CD1c-positive myeloid dendritic cell (primary cell): ENCODE data around the gene LRPPRC.
"Not testable (repeated sequence)": the region's sequence is repeated elsewhere in the genome, so short reads cannot be mapped to it uniquely, and the experiment has no call there.

Experiments used
- DNase-seq: peaks from one replicate; pipeline ENCODE4 v3.0.0-alpha.2; 2016; ENCODE audit errors: extremely low spot score

LRPPRC gene

DNA sequence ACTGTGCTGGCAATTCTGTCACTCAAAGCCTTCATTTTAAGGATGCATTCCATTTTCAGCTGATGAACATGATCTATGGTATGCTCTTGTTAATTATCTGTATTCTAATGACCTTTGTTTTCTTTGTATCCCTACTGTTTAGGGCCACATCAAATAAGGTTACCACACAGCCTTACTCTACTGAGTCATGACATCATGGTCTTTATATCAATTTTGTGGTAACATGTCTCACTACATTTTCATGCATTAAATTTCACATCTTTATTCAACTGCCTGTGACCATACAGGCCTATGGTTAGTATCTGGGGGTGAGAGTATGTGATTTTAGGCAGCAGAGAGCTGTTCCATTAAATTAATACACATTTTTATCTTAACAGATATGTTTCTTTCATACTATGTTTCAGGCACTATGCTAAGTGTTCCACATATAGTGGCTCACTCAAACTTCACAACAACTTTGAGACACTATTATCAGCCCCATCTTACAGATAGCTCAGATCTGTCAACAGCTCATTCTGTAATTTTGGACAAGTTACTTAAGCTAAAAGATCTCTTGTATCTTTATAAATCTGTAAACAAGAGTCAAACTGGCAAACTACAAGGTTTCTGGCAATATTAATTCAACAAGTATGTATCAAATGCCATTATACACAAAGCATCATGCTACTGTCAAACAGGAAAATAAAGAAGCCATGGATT is 18.0 kb downstream of the LRPPRC start:
- DNase-seq = no peak

DNA sequence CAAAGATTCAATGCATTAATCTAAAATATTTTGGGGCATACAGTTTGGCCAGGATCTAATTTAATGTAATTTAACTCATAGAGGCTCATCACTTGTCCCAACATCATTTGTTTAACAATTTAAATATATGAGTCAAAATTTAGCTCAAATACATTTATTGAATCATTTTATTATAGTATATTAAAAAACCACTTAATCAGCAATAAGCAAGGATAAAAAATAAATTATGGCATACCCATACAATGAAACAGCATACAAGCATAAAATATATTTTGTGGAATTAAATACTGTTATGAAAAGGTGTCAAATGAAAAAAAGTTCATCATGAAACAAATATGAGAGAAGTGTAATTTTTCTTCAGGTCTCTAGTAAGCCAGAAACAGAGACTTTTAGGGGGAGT is 34.9 kb downstream of the LRPPRC start:
- no peak for DNase-seq

DNA sequence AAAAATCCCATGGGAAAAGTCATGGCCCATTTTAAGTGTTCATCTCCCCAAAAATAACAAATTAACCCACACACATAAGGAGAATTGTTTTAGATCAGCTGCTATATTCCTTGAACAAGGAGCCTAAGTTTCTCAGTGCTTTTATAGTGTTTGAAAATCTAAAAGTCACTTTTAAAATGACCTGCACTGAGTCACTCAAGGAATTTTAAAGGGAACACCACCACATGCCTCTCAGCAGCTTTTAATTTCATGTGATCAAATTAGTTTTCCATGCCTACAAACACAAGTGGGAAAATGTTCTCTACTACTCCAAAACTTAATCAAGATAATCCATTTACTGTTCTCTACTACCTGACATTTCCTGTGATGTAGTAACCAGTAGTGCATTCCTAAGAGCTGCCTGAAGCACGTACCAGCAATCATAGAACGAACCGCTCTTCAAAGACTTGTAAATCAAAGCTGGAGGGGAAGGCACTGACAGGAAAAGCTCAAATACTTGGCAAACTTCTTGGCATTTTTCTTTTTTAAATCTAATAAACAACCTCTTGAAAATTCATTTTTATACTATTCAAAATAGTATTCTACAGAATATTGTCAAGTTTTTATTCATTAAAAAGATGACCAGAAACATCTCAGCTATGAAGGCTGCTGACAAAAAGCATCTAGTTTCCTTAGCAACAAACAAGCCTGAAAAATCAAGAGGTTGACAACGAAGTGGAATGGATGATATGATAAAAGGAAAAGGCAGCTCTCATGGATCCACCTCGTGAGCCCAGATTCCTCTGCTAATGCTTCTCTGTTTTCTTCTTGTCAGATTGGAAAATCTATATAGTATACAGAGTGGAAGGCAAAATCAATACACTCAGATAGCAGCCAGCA is 37.2 kb downstream of the LRPPRC start:
- DNase-seq = no peak

DNA sequence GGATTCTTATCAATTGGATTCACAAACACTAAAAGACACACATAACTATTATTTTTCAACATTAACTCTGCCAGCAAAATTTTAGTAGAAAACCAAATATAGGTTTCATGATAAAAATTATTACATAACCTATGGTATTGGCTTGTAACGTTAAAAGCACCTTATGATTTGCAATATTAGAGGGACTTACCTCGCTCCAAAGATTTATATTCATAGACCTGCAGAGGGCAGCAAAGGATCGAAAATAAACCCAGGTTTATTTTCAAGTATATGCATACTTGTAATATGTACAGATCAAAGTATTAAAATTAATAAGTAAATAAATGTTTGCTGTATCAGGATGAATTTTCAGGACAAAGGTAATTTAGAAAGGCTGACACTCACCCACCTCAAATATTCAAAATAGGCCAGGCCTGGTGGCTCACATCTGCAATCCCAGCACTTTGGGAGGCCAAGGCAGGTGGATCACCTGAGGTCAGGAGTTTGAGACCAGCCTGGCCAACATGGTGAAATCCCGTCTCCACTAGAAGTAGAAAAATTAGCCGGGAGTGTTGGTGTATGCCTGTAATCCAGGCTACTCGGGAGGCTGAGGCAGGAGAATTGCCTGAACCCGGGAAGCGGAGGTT is 45.3 kb downstream of the LRPPRC start:
- peak; percentile 13 for DNase-seq

DNA sequence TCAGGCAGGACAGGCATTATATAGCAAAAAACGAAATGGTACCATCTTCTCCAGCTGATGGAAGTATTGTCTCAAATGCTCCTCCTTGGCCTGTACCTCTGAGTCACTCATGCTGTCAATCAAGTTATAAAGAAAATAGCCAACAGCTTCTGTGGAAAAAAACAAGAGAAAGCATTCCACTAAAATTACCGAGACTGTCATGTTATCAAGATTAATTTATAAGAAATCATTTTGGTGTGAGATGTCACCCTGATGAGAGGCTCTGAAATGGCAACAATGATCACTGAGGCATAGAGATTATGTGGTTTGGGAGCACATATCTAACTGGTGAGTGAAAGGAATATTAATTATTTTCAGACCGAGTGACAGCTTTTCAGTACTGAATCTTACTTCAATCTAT is 47.4 kb downstream of the LRPPRC start:
- no peak for DNase-seq

DNA sequence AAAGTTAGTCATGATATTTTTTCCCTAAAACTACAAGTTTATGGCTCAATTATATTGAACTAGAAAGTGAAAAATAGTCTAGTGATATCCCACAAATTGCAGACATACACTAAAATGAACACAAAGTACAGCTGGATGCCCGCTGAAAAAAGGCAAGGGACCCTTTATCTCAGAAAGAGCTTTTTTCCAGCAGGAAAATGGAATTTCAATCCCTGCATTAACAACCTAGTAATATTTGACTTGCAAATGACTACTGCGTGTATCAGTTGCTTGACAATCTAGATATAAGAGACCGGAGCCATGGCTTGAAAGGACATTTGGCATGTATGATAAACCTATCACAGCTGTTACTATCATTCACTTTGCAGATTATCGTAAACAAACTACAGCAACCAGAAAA is 49.1 kb downstream of the LRPPRC start:
- no peak for DNase-seq

DNA sequence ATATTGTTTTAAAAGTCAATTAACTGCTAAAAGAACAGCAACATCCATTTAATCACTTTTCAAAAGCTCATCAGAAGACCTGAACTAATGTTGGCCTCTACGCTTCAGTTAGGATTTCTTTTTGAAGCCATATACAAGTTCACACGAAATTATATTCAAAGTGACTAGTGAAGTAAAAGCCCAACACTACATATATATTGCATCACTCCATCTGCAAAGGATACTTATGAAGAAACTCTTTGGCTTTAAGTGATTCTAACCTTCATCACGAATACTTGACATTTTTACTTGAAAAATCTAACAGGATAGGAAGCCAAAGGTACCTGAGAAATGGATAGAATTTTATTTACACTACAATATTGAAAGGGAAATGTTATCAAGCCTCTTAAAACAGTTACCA is 50.4 kb downstream of the LRPPRC start:
- DNase-seq = no peak

DNA sequence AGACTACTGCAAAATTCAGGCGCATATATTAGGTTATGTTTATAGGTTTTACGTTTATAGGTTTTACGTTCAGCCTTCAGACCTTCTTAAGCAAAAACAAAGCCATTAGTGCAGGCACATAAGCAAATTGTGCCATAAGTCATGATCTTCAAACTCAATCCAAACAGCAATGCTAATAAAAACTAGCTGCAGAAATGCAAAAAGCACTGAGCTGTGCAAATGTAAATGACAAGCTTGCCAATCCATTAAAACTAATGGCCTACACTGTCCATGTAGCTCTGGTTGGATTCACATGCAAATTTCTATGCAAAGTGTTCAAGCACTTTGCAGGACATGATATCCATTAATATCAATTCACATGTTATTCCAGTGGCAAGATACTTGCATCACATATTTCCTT is 50.9 kb downstream of the LRPPRC start:
- DNase-seq = no peak

DNA sequence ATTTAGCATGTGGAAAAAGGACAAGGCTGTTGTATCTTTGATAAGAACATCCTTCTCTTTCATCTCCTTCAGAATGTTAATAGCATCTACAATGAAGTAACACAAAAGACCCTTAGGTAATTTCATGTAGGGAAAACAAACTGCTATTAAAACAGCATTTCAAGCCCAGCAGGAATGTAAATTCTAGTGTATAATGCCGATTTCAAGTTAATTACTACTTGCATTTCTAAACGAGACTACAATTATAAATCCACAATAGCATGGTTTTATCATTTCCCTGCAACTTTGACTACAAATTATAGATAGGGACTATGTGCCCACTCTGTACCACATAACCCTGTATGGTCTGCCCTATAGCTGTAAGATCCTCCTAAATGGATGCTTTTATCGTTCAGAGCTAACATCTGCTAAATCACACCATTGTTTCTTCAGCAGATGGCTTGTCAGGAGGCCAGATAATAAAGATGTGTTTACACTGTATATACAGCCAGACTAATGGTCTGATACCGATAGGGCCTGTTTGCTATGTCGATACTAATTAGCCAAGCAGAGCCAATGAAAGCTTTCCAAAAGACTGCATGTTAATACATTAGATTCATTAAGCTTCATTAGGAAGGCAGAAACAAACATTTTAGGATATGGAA is 51.9 kb downstream of the LRPPRC start:
- no peak for DNase-seq

DNA sequence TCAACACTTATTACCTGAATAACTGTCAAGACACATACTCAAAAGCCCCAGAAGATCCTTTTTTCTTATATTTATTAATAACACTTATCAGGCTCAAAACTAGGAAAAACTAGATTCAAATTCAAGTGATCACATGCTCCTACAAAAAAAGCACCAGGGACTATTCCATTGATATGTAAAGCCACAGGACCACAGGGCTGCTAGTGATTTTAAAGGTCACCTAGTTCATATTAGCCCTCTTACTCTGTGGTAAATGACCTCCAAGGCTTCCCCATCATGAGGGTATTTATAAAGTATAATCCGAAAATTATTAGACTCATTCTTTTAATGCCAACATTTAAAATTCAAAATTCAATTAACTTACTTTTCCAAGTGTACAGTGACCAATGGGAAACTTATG is 52.5 kb downstream of the LRPPRC start:
- DNase-seq = no peak

DNA sequence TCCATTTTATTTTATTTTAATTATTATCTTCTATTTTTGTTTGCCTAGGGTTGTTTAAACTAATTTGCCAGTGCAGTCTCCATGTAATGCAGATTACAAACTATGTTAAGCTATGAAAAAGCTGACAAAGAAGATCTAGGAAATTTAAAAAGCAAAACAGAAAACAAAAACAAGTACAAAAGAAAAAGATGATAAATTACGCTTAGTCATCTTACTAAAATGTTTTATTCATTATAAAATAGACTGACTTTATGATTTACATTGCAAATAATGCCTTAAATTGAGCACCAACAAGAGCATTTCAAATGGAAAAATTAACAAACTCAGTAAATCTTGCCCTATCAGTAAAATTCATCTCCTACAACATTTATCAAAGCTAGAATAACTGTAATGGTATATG is 52.9 kb downstream of the LRPPRC start:
- DNase-seq = no peak

DNA sequence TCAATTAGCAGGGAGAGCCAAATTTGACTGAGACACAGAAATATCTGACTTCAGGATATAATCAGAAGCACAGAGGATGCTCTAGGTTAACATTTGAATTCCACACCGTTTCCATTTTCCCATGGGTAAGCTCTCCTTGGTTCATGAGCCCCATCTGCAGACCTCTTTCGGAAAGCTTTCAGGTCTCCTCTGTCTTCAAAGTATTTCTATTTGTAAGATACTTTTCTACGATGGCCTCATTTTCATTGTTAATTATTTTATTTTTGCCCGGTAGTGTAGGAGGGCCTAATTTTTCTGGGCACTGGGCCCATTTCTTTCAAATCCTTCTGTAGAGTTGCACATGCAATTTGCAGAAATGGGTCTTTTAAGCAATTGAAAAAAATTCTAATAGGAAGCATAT is 53.8 kb downstream of the LRPPRC start:
- no peak for DNase-seq

DNA sequence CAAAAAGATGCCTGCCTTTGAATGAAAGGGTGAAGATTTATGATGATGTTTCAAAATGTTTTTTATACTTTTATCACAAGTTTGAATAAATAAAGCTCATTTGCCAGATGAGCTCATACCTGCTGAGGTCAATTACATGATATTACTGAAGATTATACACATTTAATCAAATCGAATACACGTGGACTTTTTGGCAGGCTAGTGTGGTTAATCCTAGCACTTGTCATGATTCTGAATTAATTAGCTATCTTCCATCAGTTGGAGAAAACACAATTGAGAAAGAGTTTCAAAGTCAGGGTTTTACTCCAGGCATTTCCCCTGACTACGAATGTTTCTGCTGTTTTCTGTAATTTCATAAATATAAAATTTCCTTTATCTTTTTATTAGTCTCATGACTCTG is 54.4 kb downstream of the LRPPRC start:
- DNase-seq = no peak

DNA sequence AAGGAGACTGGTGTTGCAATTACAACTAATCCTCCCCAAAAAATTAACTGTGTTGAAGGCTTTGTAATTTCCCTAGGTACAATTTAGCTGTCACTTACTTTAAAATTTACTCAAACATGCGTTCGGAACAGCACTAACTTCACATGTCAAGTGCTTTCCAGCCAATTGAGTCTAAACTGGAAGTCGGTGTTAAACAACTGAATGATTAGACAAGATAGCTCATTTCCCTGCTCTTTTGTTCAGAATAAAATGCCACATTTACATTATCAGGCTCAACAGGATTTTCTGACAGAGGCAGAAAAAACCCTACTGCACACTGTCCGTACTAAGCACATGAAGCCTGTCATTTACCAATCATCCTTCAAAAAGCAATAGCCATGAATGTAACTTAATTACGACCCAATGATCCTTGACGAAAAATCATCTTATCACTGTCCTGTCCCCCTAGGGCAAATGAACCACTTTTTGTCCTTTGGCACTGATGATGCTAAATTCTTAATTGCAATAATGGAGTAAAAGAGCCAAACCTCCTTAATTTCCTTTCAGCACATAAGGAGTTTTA is 56.0 kb downstream of the LRPPRC start:
- no peak for DNase-seq

DNA sequence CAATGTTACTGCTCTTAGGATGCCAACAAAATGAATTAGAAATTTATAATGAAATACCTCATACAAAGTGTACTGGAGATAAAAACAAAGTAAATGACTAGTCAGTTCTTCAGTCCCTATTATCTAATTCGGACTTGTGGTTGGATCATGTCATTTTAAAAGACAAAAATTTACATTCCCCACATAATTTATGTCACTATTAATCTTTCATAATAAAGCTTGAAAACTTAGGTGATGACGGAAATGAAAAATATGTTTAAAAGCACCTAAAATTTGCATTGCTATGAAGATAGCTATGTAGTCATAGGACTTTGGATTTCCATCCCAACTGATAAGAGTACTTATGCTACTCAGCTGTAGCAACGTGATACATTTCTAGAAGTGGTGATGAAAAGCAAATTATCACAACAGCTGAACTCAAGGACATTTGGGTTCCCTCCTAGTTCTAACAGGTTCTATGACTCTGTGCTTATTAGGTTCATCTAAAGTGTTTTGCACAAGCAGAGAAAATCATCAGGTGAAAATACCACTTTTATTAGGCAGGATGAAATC is 58.4 kb downstream of the LRPPRC start:
- no peak for DNase-seq

DNA sequence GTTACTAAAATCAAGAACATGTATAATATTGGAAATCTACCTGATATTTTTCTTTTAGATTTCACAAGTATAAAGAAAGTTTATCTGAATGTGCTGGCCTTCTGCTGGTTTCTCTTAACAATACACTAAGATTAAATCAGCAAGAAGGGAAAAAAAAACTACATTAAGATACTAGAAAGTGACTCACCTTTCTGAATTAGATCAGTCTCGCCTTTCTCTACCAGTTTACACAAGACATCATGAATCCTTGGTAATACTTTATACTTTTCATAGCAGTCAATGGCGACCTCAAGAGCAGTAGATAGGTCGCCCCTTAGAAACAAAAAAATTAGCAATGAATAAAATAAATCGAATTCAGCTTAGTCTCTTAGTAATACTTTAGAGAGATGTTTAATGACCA is 61.2 kb downstream of the LRPPRC start:
- no peak for DNase-seq

DNA sequence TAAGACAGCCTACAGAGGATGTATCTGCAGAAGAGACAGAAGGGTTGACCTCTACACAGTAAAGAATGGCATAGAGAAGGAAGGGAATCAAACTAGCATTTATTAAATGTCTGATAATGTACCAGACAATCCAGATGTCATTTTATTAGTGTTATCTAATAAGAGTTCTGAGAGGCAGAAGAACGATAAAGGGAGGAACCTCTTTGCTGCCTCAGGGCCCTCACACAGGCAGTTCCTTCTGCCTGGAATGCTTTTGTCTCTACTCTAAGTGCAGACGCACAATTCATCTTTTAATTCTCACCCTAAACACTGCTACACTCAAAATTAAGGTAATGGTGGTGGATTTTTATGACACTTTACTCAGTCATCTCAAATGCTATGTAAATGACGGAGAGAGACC is 64.5 kb downstream of the LRPPRC start:
- DNase-seq = no peak

DNA sequence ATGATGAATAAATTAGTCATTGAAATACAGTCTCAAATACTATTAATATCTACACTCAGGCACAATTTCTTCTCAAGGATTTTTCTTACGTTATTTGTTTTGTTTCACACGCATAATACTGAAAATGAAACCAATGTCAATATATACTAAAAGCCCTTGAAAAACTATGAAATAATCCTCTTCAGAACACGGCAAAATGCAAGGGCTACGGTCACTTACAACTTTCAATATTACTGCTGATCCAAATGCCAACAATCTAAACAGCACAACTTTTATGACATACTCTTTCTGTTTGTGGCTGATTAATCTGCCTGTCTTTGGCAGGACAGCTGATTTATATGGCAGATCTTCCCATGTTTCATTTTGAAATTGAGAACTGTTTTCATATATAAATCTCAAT is 68.3 kb downstream of the LRPPRC start:
- DNase-seq = no peak

DNA sequence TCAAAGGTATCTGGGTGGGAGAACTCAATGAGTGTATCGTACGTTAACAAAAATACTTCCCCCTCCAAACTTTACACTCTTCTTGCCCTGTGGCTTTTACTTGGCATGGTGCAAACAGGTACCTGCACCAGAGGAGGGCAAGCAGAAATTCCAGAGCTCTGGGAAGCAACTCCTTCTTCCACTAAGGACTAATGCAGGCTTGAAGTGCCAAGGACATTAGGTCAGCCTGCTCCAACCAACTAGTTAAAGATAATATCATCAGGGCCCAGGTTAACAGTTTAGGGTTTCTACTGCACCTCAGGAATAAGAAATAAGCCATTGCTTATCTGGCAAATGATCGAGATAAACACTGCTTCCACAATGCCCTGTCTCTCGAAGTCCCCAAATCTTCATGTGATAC is 70.4 kb downstream of the LRPPRC start:
- no peak for DNase-seq

DNA sequence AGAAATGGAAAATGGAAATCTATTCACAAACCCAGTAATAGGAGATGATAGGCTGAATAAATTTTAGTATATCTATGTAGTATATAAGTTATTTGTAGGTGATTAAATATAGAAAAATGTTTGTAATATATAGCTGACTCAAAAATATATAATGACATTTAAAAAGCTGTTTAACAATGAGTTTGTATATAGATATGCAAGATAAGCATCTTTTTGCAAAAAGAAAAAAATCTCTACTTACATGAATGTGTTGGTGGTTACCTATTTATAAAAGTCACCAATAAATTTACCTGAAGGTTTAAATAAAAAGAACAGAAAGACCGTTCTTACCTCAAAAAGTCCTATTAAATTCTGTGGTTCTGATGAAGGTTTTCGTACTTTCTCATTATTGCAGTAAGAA is 71.3 kb downstream of the LRPPRC start:
- no peak for DNase-seq

DNA sequence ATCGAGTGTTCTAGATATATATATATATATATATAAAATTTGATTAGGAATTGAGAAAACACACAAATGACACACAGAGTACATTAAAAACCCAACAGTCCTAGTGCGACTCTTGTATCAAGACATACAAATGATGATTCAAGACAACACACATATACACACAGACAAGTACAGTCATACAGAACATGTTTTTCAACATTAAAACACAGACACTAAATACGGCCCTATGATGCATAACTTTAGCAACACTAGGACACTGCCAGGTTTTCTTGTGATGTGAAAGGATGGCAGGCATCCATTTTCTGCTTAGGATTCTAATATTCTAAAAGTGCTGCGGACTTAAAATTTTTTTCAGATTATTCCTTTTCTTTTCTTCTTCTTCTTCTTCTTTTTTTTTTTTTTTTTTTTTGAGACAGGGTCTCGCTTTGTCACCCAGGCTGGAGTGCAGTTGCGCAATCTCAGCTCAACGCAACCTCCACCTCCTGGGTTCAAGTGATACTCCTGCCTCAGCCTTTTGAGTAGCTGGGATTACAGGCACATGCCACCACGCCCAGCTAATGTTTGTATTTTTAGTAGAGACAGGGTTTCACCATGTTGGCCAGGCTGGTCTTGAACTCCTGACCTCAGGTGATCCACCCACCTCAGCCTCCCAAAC is 84.5 kb downstream of the LRPPRC start:
- not testable (repeated sequence) for DNase-seq
